B cell (primary cell): ENCODE measurements around the gene BIN2. TPM values are rescaled to one million over a fixed set of nuclear protein-coding genes. Genes with fewer than 3 reads are reported as not detected.

ENCODE experiments used
- ATAC-seq: fragments of 200-7000 bp; cut with Tn5 transposase; one replicate; pipeline ENCODE4 v1.10.0; 2021; ENCODE audit warnings: low read depth, mild to moderate bottlenecking, moderate number of reproducible peaks, moderate library complexity
- CTCF ChIA-PET: fragments of 350-600 bp; sonication (Branson Sonifier 250); formaldehyde crosslinking; loops from one replicate; lab custom pipeline; 2021; ENCODE audit warnings: antibody characterized with exemption, inconsistent platforms; lab: Charles Lee
- POLR2A ChIA-PET: fragments of 350-600 bp; sonication (Branson Sonifier 250); formaldehyde crosslinking; loops from one replicate; lab custom pipeline; 2021; ENCODE audit warnings: antibody characterized with exemption; lab: Charles Lee
- DNase-seq: peaks from one replicate; pipeline ENCODE4 v3.0.0; 2013
- H2AFZ ChIP-seq: 2 replicates; pipeline ENCODE4 v1.6.1; 2012; ENCODE audit warnings: mild to moderate bottlenecking, low read depth, low read length; ENCODE audit not compliant: insufficient read depth, poor library complexity, severe bottlenecking
- H3K27ac ChIP-seq, 2 donors: 1 replicate in 1 of 2; 2 replicates in 1 of 2; pipeline ENCODE4 v1.5.1; 2012 to 2013; ENCODE audit warnings: low read length in 2 of 2, mild to moderate bottlenecking in 2 of 2, moderate library complexity in 1 of 2
- H3K27me3 ChIP-seq, 4 experiments: fragments of 200-600 bp in 1 of 4; sonication (generic) in 1 of 4; replicated peaks in 1 of 4; 1 replicate in 2 of 4; 2 replicates in 2 of 4; pipeline versions ENCODE4 v1.6.1 to v1.7.0; 2013 to 2016; ENCODE audit warnings: low read length in 3 of 4, mild to moderate bottlenecking in 2 of 4, mixed read lengths in 1 of 4, moderate library complexity in 1 of 4; ENCODE audit not compliant: insufficient read depth in 4 of 4, control insufficient read depth in 3 of 4; ENCODE audit errors: control extremely low read depth in 1 of 4
- H3K36me3 ChIP-seq, 2 experiments: replicated peaks in 1 of 2; 1 replicate in 1 of 2; 2 replicates in 1 of 2; pipeline versions ENCODE4 v1.6.1 to v1.7.1; 2013; ENCODE audit warnings: low read length in 1 of 2; ENCODE audit not compliant: insufficient read depth in 2 of 2, control insufficient read depth in 1 of 2; ENCODE audit errors: control extremely low read depth in 1 of 2, extremely low read depth in 1 of 2
- H3K4me1 ChIP-seq, 2 donors: fragments of 200-600 bp in 1 of 2; sonication (generic) in 1 of 2; 1 replicate in 1 of 2; 2 replicates in 1 of 2; pipeline versions ENCODE4 v1.5.1 to v1.6.1; 2013 to 2017; ENCODE audit warnings: low read length in 2 of 2; ENCODE audit not compliant: control insufficient read depth in 2 of 2, insufficient read depth in 2 of 2
- H3K4me2 ChIP-seq: replicated peaks from 2 replicates; pipeline ENCODE3; 2012; ENCODE audit warnings: mild to moderate bottlenecking, low read depth, low read length; ENCODE audit not compliant: poor library complexity, severe bottlenecking
- H3K4me3 ChIP-seq, 5 experiments: fragments of 200-600 bp in 1 of 5; sonication (generic) in 1 of 5; 1 replicate in 3 of 5; 2 replicates in 2 of 5; pipeline versions ENCODE4 v1.5.1 to v1.7.0; 2011 to 2016; ENCODE audit warnings: low read length in 4 of 5, mild to moderate bottlenecking in 4 of 5, low read depth in 2 of 5, control low read depth in 1 of 5, moderate library complexity in 1 of 5; ENCODE audit not compliant: insufficient read depth in 1 of 5; ENCODE audit errors: control extremely low read depth in 1 of 5, extremely low read depth in 1 of 5
- H3K79me2 ChIP-seq: fragments of 200-600 bp; sonication (generic); one replicate; pipeline ENCODE4 v1.6.0; 2016; ENCODE audit warnings: low read length; ENCODE audit not compliant: control insufficient read depth, insufficient read depth
- H3K9ac ChIP-seq: fragments of 200-600 bp; sonication (generic); 2 replicates; pipeline ENCODE4 v1.6.1; 2017; ENCODE audit warnings: mild to moderate bottlenecking, low read length, moderate library complexity
- H3K9me3 ChIP-seq, 3 donors: one replicate each; pipeline versions ENCODE4 v1.6.1 to v1.7.1; 2013; ENCODE audit warnings: low read length in 2 of 3; ENCODE audit not compliant: control insufficient read depth in 2 of 3, insufficient read depth in 1 of 3; ENCODE audit errors: control extremely low read depth in 1 of 3
- H4K20me1 ChIP-seq: 2 replicates; pipeline ENCODE4 v1.6.0; 2012; ENCODE audit warnings: mild to moderate bottlenecking, low read length; ENCODE audit not compliant: insufficient read depth, control insufficient read depth, poor library complexity, severe bottlenecking
- H3K27ac Mint-ChIP-seq: one replicate; pipeline ENCODE4 v1.8.0; 2021; ENCODE audit warnings: mixed read lengths
- H3K27me3 Mint-ChIP-seq: one replicate; pipeline ENCODE4 v1.8.0; 2021; ENCODE audit warnings: mixed read lengths
- H3K4me1 Mint-ChIP-seq: one replicate; pipeline ENCODE4 v1.8.0; 2021; ENCODE audit warnings: mixed read lengths
- H3K4me3 Mint-ChIP-seq: one replicate; pipeline ENCODE4 v1.8.0; 2021; ENCODE audit warnings: mixed read lengths
- H3K9me3 Mint-ChIP-seq: one replicate; pipeline ENCODE4 v1.8.0; 2022; ENCODE audit warnings: mixed read lengths; ENCODE audit not compliant: insufficient read depth
- EZH2 ChIP-seq: IDR thresholded peaks from 2 replicates; pipeline ENCODE4 v1.6.1; 2012; ENCODE audit warnings: borderline replicate concordance, low read depth, mild to moderate bottlenecking, moderate library complexity, low read length; ENCODE audit not compliant: insufficient read depth, poor library complexity, severe bottlenecking
- WGBS: methylation state at CpG from one replicate; pipeline ENCODE4 v1.1.5; 2013; ENCODE audit warnings: missing lambda C conversion rate; ENCODE audit not compliant: insufficient coverage; 5-methylcytosine and 5-hydroxymethylcytosine counted together
- intact Hi-C: fragments of 100-400 bp; cut with micrococcal nuclease; formaldehyde crosslinking; loops from one replicate; pipeline ENCODE4 v1.10.0; 2022
- polyA plus RNA-seq: library from polyadenylated mRNA; depleted of rRNA; stranded (reverse); fragments of >200 nt; gene quantifications from 2 replicates; pipeline ENCODE4 v1.2.3, GENCODE V29; 2012
- total RNA-seq, 2 donors: library from RNA; stranded (reverse); fragments of 120-200 nt in 1 of 2; gene quantifications; 1 replicate in 1 of 2; 2 replicates in 1 of 2; pipeline versions ENCODE4 v1.2.3 to v1.2.4, GENCODE V29; 2013 to 2022
- TF ChIP-seq, protein P1 (sequence below): fragments of 200-600 bp; IDR thresholded peaks from one replicate; pipeline ENCODE4 v1.8.0; 2022; ENCODE audit warnings: antibody characterized with exemption, mild to moderate bottlenecking

The BIN2 gene
- total and polyA plus RNA-seq, 2 donors (not counting 1 experiment from before 2014, with no cell fraction given) = 41.5 to 100 TPM

DNA sequence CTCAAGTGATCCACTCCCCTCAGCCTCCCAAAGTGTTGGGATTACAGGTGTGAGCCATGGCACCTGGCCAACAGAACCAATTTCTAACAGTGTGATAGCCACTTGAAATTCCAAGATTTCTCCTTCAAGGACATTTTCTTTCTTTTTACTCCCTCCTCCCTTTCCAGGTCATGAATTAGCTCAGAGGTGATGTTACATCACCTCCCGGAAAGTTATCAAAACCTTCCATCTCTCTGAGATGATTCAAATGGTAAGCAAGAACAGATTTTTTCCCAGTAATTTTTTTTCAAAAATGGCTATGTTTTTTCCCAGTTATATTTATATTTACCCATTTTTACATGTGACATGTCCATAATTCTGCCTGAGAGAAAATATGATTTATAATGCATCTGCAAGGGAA, 38.1 kb downstream of the BIN2 start:
- no peak overlapping the region for H3K9ac ChIP-seq
- H3K4me2 ChIP-seq = no peak overlapping the region
- H3K4me3 Mint-ChIP-seq = no peak overlapping the region
- H3K27ac ChIP-seq = no peak overlapping the region
- H3K36me3 ChIP-seq = peaks cover 16 to 52% of the 10 kb centered on the region in 2 experiments
- no peaks in the 10 kb centered on the region for H3K9me3 ChIP-seq
- POLR2A ChIA-PET = no interaction called here
- no peaks in the 10 kb centered on the region for H3K4me1 ChIP-seq
- no peak overlapping the region for H3K4me3 ChIP-seq
- H4K20me1 ChIP-seq = no peaks in the 10 kb centered on the region
- no peak for ATAC-seq
- no peak overlapping the region for H3K27ac Mint-ChIP-seq
- intact Hi-C loops = no loop called here
- TF ChIP-seq EZH2 = no peak
- TF ChIP-seq, protein P1, sequence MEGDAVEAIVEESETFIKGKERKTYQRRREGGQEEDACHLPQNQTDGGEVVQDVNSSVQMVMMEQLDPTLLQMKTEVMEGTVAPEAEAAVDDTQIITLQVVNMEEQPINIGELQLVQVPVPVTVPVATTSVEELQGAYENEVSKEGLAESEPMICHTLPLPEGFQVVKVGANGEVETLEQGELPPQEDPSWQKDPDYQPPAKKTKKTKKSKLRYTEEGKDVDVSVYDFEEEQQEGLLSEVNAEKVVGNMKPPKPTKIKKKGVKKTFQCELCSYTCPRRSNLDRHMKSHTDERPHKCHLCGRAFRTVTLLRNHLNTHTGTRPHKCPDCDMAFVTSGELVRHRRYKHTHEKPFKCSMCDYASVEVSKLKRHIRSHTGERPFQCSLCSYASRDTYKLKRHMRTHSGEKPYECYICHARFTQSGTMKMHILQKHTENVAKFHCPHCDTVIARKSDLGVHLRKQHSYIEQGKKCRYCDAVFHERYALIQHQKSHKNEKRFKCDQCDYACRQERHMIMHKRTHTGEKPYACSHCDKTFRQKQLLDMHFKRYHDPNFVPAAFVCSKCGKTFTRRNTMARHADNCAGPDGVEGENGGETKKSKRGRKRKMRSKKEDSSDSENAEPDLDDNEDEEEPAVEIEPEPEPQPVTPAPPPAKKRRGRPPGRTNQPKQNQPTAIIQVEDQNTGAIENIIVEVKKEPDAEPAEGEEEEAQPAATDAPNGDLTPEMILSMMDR = no peak
- no peaks in the 10 kb centered on the region for H3K79me2 ChIP-seq
- H3K27me3 ChIP-seq = no peaks in the 10 kb centered on the region
- CTCF ChIA-PET = interaction anchor here (1.3 kb wide), 1 partner anchor 55 kb away, joined by 4 read pairs; no protein-coding TSS in a partner anchor
- H3K4me1 Mint-ChIP-seq = peaks cover 5% of the 10 kb centered on the region
- WGBS = no CpG with 5 or more reads among the region's 1 CpG
- no peak overlapping the region for H2AFZ ChIP-seq
- no peaks in the 10 kb centered on the region for H3K9me3 Mint-ChIP-seq
- no peaks in the 10 kb centered on the region for H3K27me3 Mint-ChIP-seq
- no peak for DNase-seq

DNA sequence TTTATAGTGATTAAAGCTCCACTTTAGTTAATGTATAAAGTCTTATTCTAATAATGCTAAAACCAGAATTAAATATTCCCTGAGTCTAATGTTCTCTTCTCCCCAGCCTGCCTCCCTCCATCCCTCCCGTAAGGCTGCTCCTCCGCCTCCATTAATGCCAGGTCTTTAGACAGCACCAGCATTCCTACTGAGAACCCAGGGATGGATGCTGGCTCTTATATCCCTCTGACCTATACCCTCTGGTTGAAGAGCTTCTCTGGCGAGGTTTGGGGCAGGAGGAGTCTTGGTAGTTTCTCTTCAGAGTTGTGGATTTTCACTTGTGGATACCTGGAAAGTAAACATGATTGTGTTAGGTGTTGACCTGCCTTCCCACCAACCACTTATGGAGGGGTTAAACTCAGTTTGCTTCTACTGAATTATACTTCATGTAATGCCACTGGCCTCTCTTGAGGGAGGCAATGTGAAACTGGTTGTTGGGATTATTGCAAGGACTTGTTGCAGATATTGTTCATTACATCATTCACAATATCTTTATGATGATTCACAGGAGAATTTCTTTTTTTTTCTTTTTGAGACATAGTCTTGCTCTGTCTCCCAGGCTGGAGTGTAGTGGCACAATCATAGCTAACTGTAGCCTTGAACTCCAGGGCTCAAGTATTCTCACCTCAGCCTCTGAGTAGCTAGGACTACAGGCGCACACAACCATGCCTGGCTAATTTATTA, 42.6 kb downstream of the BIN2 start:
- H3K4me2 ChIP-seq = no peak overlapping the region

More for the DNA sequence above, 42.6 kb downstream of the BIN2 start:
- Histone ChIP-seq H3K9me3 (no peaks in the 10 kb centered on the region), H3K4me3 (no peak overlapping the region), H3K9ac (no peak overlapping the region), H3K27ac (no peak overlapping the region), H3K27me3 (no peaks in the 10 kb centered on the region), H3K79me2 (no peaks in the 10 kb centered on the region), H3K36me3 (peaks cover 15 to 30% of the 10 kb centered on the region in 2 experiments), H4K20me1 (no peaks in the 10 kb centered on the region), H3K4me1 (no peaks in the 10 kb centered on the region), H2AFZ (no peak overlapping the region)
- Mint-ChIP-seq H3K27me3 (no peaks in the 10 kb centered on the region), H3K9me3 (no peaks in the 10 kb centered on the region), H3K4me1 (peaks cover 9% of the 10 kb centered on the region), H3K27ac (no peak overlapping the region), H3K4me3 (no peak overlapping the region)
- ChIA-PET CTCF (interaction anchor here (0.9 kb wide), 1 partner anchor 37 kb away, joined by 3 read pairs; no protein-coding TSS in a partner anchor), POLR2A (no interaction called here)
- TF ChIP-seq, protein P1 = no peak
- TF ChIP-seq EZH2 = no peak
- WGBS = 93% methylated on average over 2 of the region's 4 CpGs
- ATAC-seq (no peak), DNase-seq (no peak)
- intact Hi-C loops = no loop called here
